HL-60 (cell line): ENCODE results near the gene UTS2B.

ENCODE experiments used
- DNase-seq, 2 experiments: peaks; one replicate each; pipeline ENCODE4 v3.0.0-alpha.2; 2010 to 2020; ENCODE audit warnings: low read depth in 1 of 2, low spot score in 1 of 2
- H3K27ac ChIP-seq: fragments of 250-450 bp; sonication (Bioruptor Pico); replicated peaks from 2 replicates; pipeline ENCODE4 v1.5.1; 2020; ENCODE audit warnings: mild to moderate bottlenecking, moderate library complexity
- H3K27me3 ChIP-seq: fragments of 250-450 bp; sonication (Bioruptor Pico); 2 replicates; pipeline ENCODE4 v1.5.1; 2021; ENCODE audit warnings: mild to moderate bottlenecking, moderate library complexity; ENCODE audit not compliant: insufficient read depth, poor library complexity, severe bottlenecking
- H3K4me3 ChIP-seq: replicated peaks from 2 replicates; pipeline ENCODE4 v1.5.1; 2011; ENCODE audit warnings: mild to moderate bottlenecking, control low read depth, low read length; ENCODE audit not compliant: insufficient read depth
- CTCF ChIP-seq: IDR thresholded peaks from one replicate; pipeline ENCODE4 v1.5.1; 2011; ENCODE audit warnings: low read length, control low read depth, inconsistent platforms; ENCODE audit not compliant: insufficient read depth
- GABPA ChIP-seq: IDR thresholded peaks from 2 replicates; pipeline ENCODE4 v1.6.1; 2012; ENCODE audit warnings: low read depth
- POLR2AphosphoS5 ChIP-seq: IDR thresholded peaks from 2 replicates; pipeline ENCODE4 v1.6.1; 2012; ENCODE audit warnings: low read depth
- REST ChIP-seq: IDR thresholded peaks from 2 replicates; pipeline ENCODE4 v1.6.1; 2012; ENCODE audit warnings: low read depth; ENCODE audit not compliant: insufficient replicate concordance
- SPI1 ChIP-seq: IDR thresholded peaks from 2 replicates; pipeline ENCODE4 v1.6.1; 2012; ENCODE audit warnings: low read depth, mild to moderate bottlenecking, borderline replicate concordance

Gene UTS2B

DNA sequence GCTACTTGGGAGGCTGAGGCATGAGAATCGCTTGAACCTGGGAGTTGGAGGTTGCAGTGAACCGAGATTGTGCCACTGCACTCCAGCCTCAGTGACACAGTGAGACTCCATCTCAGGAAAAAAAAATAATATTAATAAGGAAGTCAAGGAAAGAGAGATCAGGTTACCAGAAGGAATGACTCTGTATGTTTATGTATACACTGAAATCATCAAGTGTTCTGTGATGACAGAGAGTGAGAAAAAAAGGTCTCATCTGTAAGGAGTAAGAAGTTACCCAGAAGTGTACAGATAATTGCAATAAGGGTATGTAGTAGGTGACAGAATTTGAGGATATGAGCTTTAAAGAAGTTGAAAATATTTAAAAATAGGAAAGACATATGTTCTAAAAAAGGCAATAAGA, 5.4 kb downstream of the UTS2B start:
- no peak for DNase-seq
- H3K27me3 ChIP-seq: no peaks in the 10 kb centered on the region
- TF ChIP-seq CTCF (no peak), SPI1 (no peak), REST (no peak), GABPA (no peak)
- no peak overlapping the region for H3K27ac ChIP-seq
- no peak overlapping the region for H3K4me3 ChIP-seq

GRCh38 chr3:191321019-191321767, 9.1 kb downstream of the UTS2B start:
- Histone ChIP-seq H3K4me3 (no peak overlapping the region), H3K27me3 (no peaks in the 10 kb centered on the region), H3K27ac (no peak overlapping the region)
- no peak for TF ChIP-seq POLR2AphosphoS5
- no peak for TF ChIP-seq SPI1
- TF ChIP-seq REST: no peak
- TF ChIP-seq GABPA: no peak
- no peak for TF ChIP-seq CTCF
- DNase-seq: no peak

DNA sequence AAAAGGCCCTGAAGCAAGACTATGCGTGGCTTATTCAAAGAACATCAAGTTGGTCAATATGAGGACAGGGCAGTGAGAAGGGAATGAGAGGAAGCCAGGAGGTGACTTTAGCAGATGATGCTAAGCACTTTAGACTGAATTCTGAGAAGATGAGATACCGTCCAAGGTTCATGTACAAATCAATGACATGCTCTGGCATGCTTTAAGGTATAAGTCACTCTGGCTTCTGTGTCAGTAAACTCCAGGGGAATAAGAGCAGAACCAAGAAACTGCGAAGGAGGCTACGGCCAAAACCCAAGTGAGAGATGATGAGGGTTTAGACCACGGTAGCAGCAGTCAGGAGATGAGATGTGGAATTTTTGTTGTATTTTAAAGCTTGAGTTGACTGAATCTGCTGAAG, 10.0 kb downstream of the UTS2B start:
- DNase-seq: no peak
- Histone ChIP-seq H3K27me3 (no peaks in the 10 kb centered on the region), H3K4me3 (no peak overlapping the region), H3K27ac (no peak overlapping the region)
- TF ChIP-seq REST (no peak), SPI1 (no peak), GABPA (no peak), POLR2AphosphoS5 (no peak), CTCF (no peak)
